Parathyroid adenoma (tissue), 2 donors: ENCODE measurements around the gene SPINDOC.

Experiments used
- H2AFZ ChIP-seq: fragments of 300-600 bp; sonication (generic); one replicate; pipeline ENCODE4 v1.7.0; 2017; ENCODE audit warnings: antibody characterized with exemption, mild to moderate bottlenecking
- H3K27ac ChIP-seq: fragments of 300-600 bp; sonication (generic); one replicate; pipeline ENCODE4 v1.7.0; 2017
- H3K27me3 ChIP-seq: fragments of 300-600 bp; sonication (generic); one replicate; pipeline ENCODE4 v1.7.0; 2017; ENCODE audit warnings: low read length; ENCODE audit not compliant: control insufficient read depth, insufficient read depth
- H3K36me3 ChIP-seq: fragments of 300-600 bp; sonication (generic); one replicate; pipeline ENCODE4 v1.7.0; 2017; ENCODE audit warnings: low read length; ENCODE audit not compliant: control insufficient read depth, insufficient read depth
- H3K4me1 ChIP-seq: fragments of 300-600 bp; sonication (generic); one replicate; pipeline ENCODE4 v1.7.0; 2017; ENCODE audit warnings: control low read depth
- H3K4me2 ChIP-seq: fragments of 300-600 bp; sonication (generic); one replicate; pipeline ENCODE4 v1.7.0; 2017; ENCODE audit warnings: low read length
- H3K4me3 ChIP-seq: fragments of 300-600 bp; sonication (generic); one replicate; pipeline ENCODE4 v1.7.0; 2017; ENCODE audit warnings: low read depth, low read length
- H3K79me2 ChIP-seq: fragments of 300-600 bp; sonication (generic); one replicate; pipeline ENCODE4 v1.7.0; 2017; ENCODE audit warnings: control low read depth
- H3K9ac ChIP-seq: fragments of 300-600 bp; sonication (generic); one replicate; pipeline ENCODE4 v1.7.0; 2017; ENCODE audit warnings: mild to moderate bottlenecking
- H3K9me3 ChIP-seq: fragments of 300-600 bp; sonication (generic); one replicate; pipeline ENCODE4 v1.7.0; 2017; ENCODE audit warnings: low read length; ENCODE audit not compliant: control insufficient read depth
- CTCF ChIP-seq: fragments of 300-600 bp; sonication (generic); IDR thresholded peaks from one replicate; pipeline ENCODE4 v1.7.0; 2017; ENCODE audit warnings: antibody characterized with exemption, mild to moderate bottlenecking
- donor health status: primary hyperparathyroidism.

The SPINDOC gene

GRCh38 chr11:63829823-63830489, 16.7 kb downstream of the SPINDOC start:
- Histone ChIP-seq H3K27ac (no peak overlapping the region), H3K9ac (no peak overlapping the region), H3K79me2 (no peaks in the 10 kb centered on the region), H3K4me1 (no peaks in the 10 kb centered on the region), H3K4me3 (no peak overlapping the region), H3K9me3 (no peaks in the 10 kb centered on the region), H2AFZ (no peak overlapping the region), H3K4me2 (no peak overlapping the region), H3K27me3 (no peaks in the 10 kb centered on the region), H3K36me3 (no peaks in the 10 kb centered on the region)
- TF ChIP-seq CTCF, result no peak

GRCh38 chr11:63831326-63831725, 18.1 kb downstream of the SPINDOC start:
- no peak overlapping the region for H3K27ac ChIP-seq
- H3K4me2 ChIP-seq, result no peak overlapping the region
- no peaks in the 10 kb centered on the region for H3K36me3 ChIP-seq
- H3K9ac ChIP-seq, result no peak overlapping the region
- H3K9me3 ChIP-seq, result no peaks in the 10 kb centered on the region
- TF ChIP-seq CTCF, result no peak
- H3K79me2 ChIP-seq, result no peaks in the 10 kb centered on the region
- H3K27me3 ChIP-seq, result no peaks in the 10 kb centered on the region
- no peak overlapping the region for H3K4me3 ChIP-seq
- no peak overlapping the region for H2AFZ ChIP-seq
- H3K4me1 ChIP-seq, result no peaks in the 10 kb centered on the region

- H3K27me3 ChIP-seq, result no peaks in the 10 kb centered on the region
- no peaks in the 10 kb centered on the region for H3K36me3 ChIP-seq
- no peak overlapping the region for H3K4me2 ChIP-seq
- no peak overlapping the region for H2AFZ ChIP-seq
- H3K9me3 ChIP-seq, result no peaks in the 10 kb centered on the region
- H3K79me2 ChIP-seq, result no peaks in the 10 kb centered on the region
- no peak overlapping the region for H3K27ac ChIP-seq
- H3K4me3 ChIP-seq, result no peak overlapping the region
- H3K4me1 ChIP-seq, result no peaks in the 10 kb centered on the region
- H3K9ac ChIP-seq, result no peak overlapping the region
- no peak for TF ChIP-seq CTCF
These were observed 19.1 kb downstream of the SPINDOC start for GRCh38 chr11:63832336-63832735.

- peaks cover 3% of the 10 kb centered on the region for H3K4me1 ChIP-seq
- H3K79me2 ChIP-seq, result no peaks in the 10 kb centered on the region
- no peaks in the 10 kb centered on the region for H3K36me3 ChIP-seq
- H3K27me3 ChIP-seq, result no peaks in the 10 kb centered on the region
- no peaks in the 10 kb centered on the region for H3K9me3 ChIP-seq
- no peak overlapping the region for H3K4me3 ChIP-seq
- H3K4me2 ChIP-seq, result no peak overlapping the region
- no peak for TF ChIP-seq CTCF
- H2AFZ ChIP-seq, result no peak overlapping the region
- no peak overlapping the region for H3K27ac ChIP-seq
- no peak overlapping the region for H3K9ac ChIP-seq
These were observed 19.8 kb downstream of the SPINDOC start for GRCh38 chr11:63833048-63833447.

GRCh38 chr11:63834535-63835157, 21.4 kb downstream of the SPINDOC start:
- H3K9ac ChIP-seq, result no peak overlapping the region
- no peaks in the 10 kb centered on the region for H3K9me3 ChIP-seq
- TF ChIP-seq CTCF, result no peak
- no peak overlapping the region for H3K27ac ChIP-seq
- no peak overlapping the region for H3K4me3 ChIP-seq
- H3K4me2 ChIP-seq, result no peak overlapping the region
- H3K4me1 ChIP-seq, result peaks cover 6% of the 10 kb centered on the region
- H3K79me2 ChIP-seq, result peaks cover 3% of the 10 kb centered on the region
- H3K36me3 ChIP-seq, result no peaks in the 10 kb centered on the region
- H3K27me3 ChIP-seq, result no peaks in the 10 kb centered on the region
- H2AFZ ChIP-seq, result no peak overlapping the region
